Colonic mucosa (tissue), 4 donors: Measurements from ENCODE around the gene PPARG. TPM values are rescaled to one million over a fixed set of nuclear protein-coding genes. Genes with fewer than 3 reads are reported as not detected.

Experiments used
- DNase-seq: peaks from one replicate; pipeline ENCODE4 v3.0.0-alpha.2; 2020
- H3K27ac ChIP-seq: fragments of 200-600 bp; one replicate; pipeline ENCODE4 v1.8.0; 2021
- H3K27me3 ChIP-seq: fragments of 200-600 bp; one replicate; pipeline ENCODE4 v1.8.0; 2021
- H3K36me3 ChIP-seq: fragments of 200-600 bp; one replicate; pipeline ENCODE4 v1.8.0; 2021
- H3K4me1 ChIP-seq: fragments of 200-600 bp; one replicate; pipeline ENCODE4 v1.8.0; 2021; ENCODE audit warnings: mild to moderate bottlenecking
- H3K4me3 ChIP-seq: fragments of 200-600 bp; one replicate; pipeline ENCODE4 v1.8.0; 2021
- H3K9ac ChIP-seq, 2 donors: one replicate each; pipeline ENCODE4 v1.7.0; 2013; ENCODE audit warnings: control low read depth in 2 of 2, low read depth in 2 of 2, low read length in 2 of 2
- H3K9me3 ChIP-seq: fragments of 200-600 bp; one replicate; pipeline ENCODE4 v1.8.0; 2021
- CTCF ChIP-seq: fragments of 200-600 bp; IDR thresholded peaks from one replicate; pipeline ENCODE4 v1.8.0; 2022; ENCODE audit warnings: antibody characterized with exemption, mild to moderate bottlenecking
- intact Hi-C: fragments of 100-400 bp; cut with DNase I; formaldehyde crosslinking; loops from one replicate; pipeline ENCODE4 v1.14.1; 2022
- total RNA-seq, 2 donors: library from RNA; stranded (reverse); fragmentation: NEBNext Ultra II Directional in 1 of 2; extraction: Animal tissue kit (Norgen Biotek cat#: 25700) in 1 of 2; gene quantifications; one replicate each; pipeline ENCODE4 v1.2.1, GENCODE V29; 2021
- donor health status: healthy.
- donor health status: DM: no; HTN: no; CAD: no.
- donor health status: DM: no; HTN: no; CAD: no.

The PPARG gene
- total RNA-seq, 2 donors from 2014 or later = 85.2 to 169 TPM

- no peak overlapping the region for H3K4me3 ChIP-seq
- TF ChIP-seq CTCF = no peak
- no peaks in the 10 kb centered on the region for H3K27me3 ChIP-seq
- DNase-seq = no peak
- intact Hi-C loops = no loop called here
- H3K9me3 ChIP-seq = no peaks in the 10 kb centered on the region
- no peak overlapping the region for H3K27ac ChIP-seq
- H3K4me1 ChIP-seq = no peaks in the 10 kb centered on the region
- no peaks in the 10 kb centered on the region for H3K36me3 ChIP-seq
- H3K9ac ChIP-seq = no peak overlapping the region
Measured at GRCh38 chr3:12312010-12312409, 23.1 kb downstream of the PPARG start.

DNA sequence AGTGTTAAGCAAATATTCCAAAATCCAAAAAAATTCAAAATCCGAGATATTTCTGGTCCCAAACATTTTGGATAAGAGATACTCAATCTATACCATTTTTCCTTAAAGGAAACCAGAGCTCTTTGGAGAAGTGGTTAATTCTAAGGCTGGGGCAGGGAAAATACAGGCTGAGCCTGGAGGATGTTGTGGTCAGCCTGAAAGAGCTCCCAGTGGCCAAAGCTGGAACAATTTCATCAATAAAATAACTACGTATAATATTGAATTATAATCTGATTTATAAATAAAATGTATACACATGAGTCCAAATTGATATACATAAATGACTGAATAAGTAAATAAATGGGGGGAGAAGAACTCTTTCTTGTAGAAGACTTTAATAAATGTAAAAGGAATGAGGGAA, 24.6 kb downstream of the PPARG start:
- intact Hi-C loops = no loop called here
- Histone ChIP-seq H3K27me3 (no peaks in the 10 kb centered on the region), H3K36me3 (no peaks in the 10 kb centered on the region), H3K9ac (no peak overlapping the region), H3K27ac (no peak overlapping the region), H3K9me3 (no peaks in the 10 kb centered on the region), H3K4me3 (no peak overlapping the region), H3K4me1 (no peaks in the 10 kb centered on the region)
- TF ChIP-seq CTCF = no peak
- DNase-seq = no peak

GRCh38 chr3:12316253-12316652, 27.4 kb downstream of the PPARG start:
- intact Hi-C loops = no loop called here
- H3K9me3 ChIP-seq = no peaks in the 10 kb centered on the region
- no peak overlapping the region for H3K4me3 ChIP-seq
- no peaks in the 10 kb centered on the region for H3K4me1 ChIP-seq
- no peak overlapping the region for H3K27ac ChIP-seq
- no peak for DNase-seq
- H3K36me3 ChIP-seq = no peaks in the 10 kb centered on the region
- no peak overlapping the region for H3K9ac ChIP-seq
- no peak for TF ChIP-seq CTCF
- no peaks in the 10 kb centered on the region for H3K27me3 ChIP-seq

- DNase-seq = no peak
- no peaks in the 10 kb centered on the region for H3K27me3 ChIP-seq
- no peaks in the 10 kb centered on the region for H3K36me3 ChIP-seq
- peak overlapping the region; percentile 15 for H3K27ac ChIP-seq
- no peaks in the 10 kb centered on the region for H3K4me1 ChIP-seq
- no peak overlapping the region for H3K9ac ChIP-seq
- intact Hi-C loops = no loop called here
- TF ChIP-seq CTCF = no peak
- H3K4me3 ChIP-seq = no peak overlapping the region
- H3K9me3 ChIP-seq = no peaks in the 10 kb centered on the region
Measured at GRCh38 chr3:12316729-12317351, 28.0 kb downstream of the PPARG start.

DNA sequence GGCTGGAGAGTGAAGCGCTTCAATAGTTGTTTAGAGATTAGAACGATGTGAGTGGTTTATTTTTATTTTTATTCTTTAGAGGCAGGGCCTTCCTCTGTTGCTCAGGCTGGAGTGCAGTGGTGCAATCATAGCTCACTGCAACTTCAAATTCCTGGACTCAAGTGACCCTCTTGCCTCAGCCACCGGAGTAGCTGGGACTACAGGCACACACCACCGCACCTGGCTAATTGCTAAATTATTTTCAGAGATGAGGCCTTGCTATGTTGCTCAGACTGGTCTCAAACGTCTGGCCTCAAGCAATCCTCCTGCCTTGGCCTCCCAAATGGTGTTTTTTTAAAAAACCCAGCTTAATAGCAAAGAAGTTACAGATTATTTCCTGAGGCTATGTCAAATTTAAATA, 29.0 kb downstream of the PPARG start:
- TF ChIP-seq CTCF = no peak
- H3K27ac ChIP-seq = no peak overlapping the region
- no peak for DNase-seq

More for the DNA sequence above, 29.0 kb downstream of the PPARG start:
- Histone ChIP-seq H3K4me1 (no peaks in the 10 kb centered on the region), H3K9me3 (no peaks in the 10 kb centered on the region), H3K4me3 (no peak overlapping the region), H3K27me3 (no peaks in the 10 kb centered on the region), H3K36me3 (no peaks in the 10 kb centered on the region), H3K9ac (no peak overlapping the region)
- intact Hi-C loops = no loop called here
